Activated B cell treated with CpG ODN at 0.5 μM for 24 hours (primary cell): ENCODE measurements around the gene HACE1. TPM values are rescaled to one million over a fixed set of nuclear protein-coding genes. Genes with fewer than 3 reads are reported as not detected.

ENCODE experiments used
- ATAC-seq: fragments of 200-7000 bp; cut with Tn5 transposase; one replicate; pipeline ENCODE4 v1.10.0; 2021; ENCODE audit warnings: low read depth, mild to moderate bottlenecking, moderate library complexity
- CTCF ChIA-PET: fragments of 350-600 bp; sonication (Branson Sonifier 250); formaldehyde crosslinking; loops from one replicate; lab custom pipeline; 2021; ENCODE audit warnings: antibody characterized with exemption; lab: Charles Lee
- POLR2A ChIA-PET: fragments of 350-600 bp; sonication (Branson Sonifier 250); formaldehyde crosslinking; loops from one replicate; lab custom pipeline; 2021; ENCODE audit warnings: antibody characterized with exemption; lab: Charles Lee
- DNase-seq: peaks from one replicate; pipeline ENCODE4 v3.0.0; 2022
- H3K27ac Mint-ChIP-seq: one replicate; pipeline ENCODE4 v1.8.0; 2020; ENCODE audit warnings: mixed read lengths
- H3K27me3 Mint-ChIP-seq: one replicate; pipeline ENCODE4 v1.8.0; 2021; ENCODE audit warnings: mixed read lengths
- H3K36me3 Mint-ChIP-seq: one replicate; pipeline ENCODE4 v1.8.0; 2021; ENCODE audit warnings: low read depth, mixed read lengths
- H3K4me1 Mint-ChIP-seq: one replicate; pipeline ENCODE4 v1.8.0; 2021; ENCODE audit warnings: mixed read lengths
- H3K4me3 Mint-ChIP-seq: one replicate; pipeline ENCODE4 v1.8.0; 2020; ENCODE audit warnings: mild to moderate bottlenecking, mixed read lengths
- H3K9me3 Mint-ChIP-seq: one replicate; pipeline ENCODE4 v1.8.0; 2020; ENCODE audit warnings: mixed read lengths
- CTCF ChIP-seq: fragments of 200-600 bp; IDR thresholded peaks from one replicate; pipeline ENCODE4 v1.8.0; 2022; ENCODE audit warnings: antibody characterized with exemption, mild to moderate bottlenecking
- intact Hi-C: fragments of 100-400 bp; cut with micrococcal nuclease; formaldehyde crosslinking; loops from one replicate; pipeline ENCODE4 v1.15.1; 2024
- total RNA-seq: library from RNA; stranded (reverse); gene quantifications from 2 replicates; pipeline ENCODE4 v1.2.3, GENCODE V29; 2022

Gene HACE1
- total RNA-seq, 1 donor from 2014 or later, result 7.1 TPM

GRCh38 chr6:104682722-104683643 lies 176.7 kb downstream of the HACE1 start:
- POLR2A ChIA-PET, result no interaction called here

GRCh38 chr6:104680539-104680938 lies 179.2 kb downstream of the HACE1 start:
- H3K4me3 Mint-ChIP-seq, result no peak overlapping the region
- no peak for ATAC-seq
- CTCF ChIA-PET, result no interaction called here

More at GRCh38 chr6:104682722-104683643, 176.7 kb downstream of the HACE1 start:
- Mint-ChIP-seq H3K27me3 (peaks cover 1% of the 10 kb centered on the region), H3K4me3 (no peak overlapping the region), H3K27ac (no peak overlapping the region), H3K9me3 (peaks cover 3% of the 10 kb centered on the region), H3K4me1 (no peaks in the 10 kb centered on the region), H3K36me3 (no peaks in the 10 kb centered on the region)
- CTCF ChIA-PET, result interaction anchor here (1.2 kb wide), 1 partner anchor 87 kb away, joined by 4 read pairs; no protein-coding TSS in a partner anchor
- DNase-seq (no peak), ATAC-seq (no peak)
- intact Hi-C loops, result loop anchor here (1.0 to 10.0 kb wide), 2 partner anchors 88 to 742 kb away; no protein-coding TSS in a partner anchor
- TF ChIP-seq CTCF, result no peak

GRCh38 chr6:104679971-104680370 lies 179.7 kb downstream of the HACE1 start:
- POLR2A ChIA-PET, result no interaction called here
- Mint-ChIP-seq H3K27me3 (peaks cover 1% of the 10 kb centered on the region), H3K4me1 (no peaks in the 10 kb centered on the region), H3K27ac (no peak overlapping the region), H3K9me3 (peaks cover 16% of the 10 kb centered on the region), H3K4me3 (no peak overlapping the region), H3K36me3 (no peaks in the 10 kb centered on the region)
- ATAC-seq (no peak), DNase-seq (no peak)
- intact Hi-C loops, result loop anchor here (10.0 kb wide), 1 partner anchor 745 kb away; no protein-coding TSS in a partner anchor
- no peak for TF ChIP-seq CTCF
- CTCF ChIA-PET, result no interaction called here

More at GRCh38 chr6:104680539-104680938, 179.2 kb downstream of the HACE1 start:
- Mint-ChIP-seq H3K4me1 (no peaks in the 10 kb centered on the region), H3K9me3 (peaks cover 10% of the 10 kb centered on the region), H3K27ac (no peak overlapping the region), H3K36me3 (no peaks in the 10 kb centered on the region), H3K27me3 (peaks cover 1% of the 10 kb centered on the region)
- POLR2A ChIA-PET, result no interaction called here
- intact Hi-C loops, result loop anchor here (10.0 kb wide), 1 partner anchor 744 kb away; no protein-coding TSS in a partner anchor
- DNase-seq, result no peak
- TF ChIP-seq CTCF, result no peak

Other genes starting within 250 kb of the HACE1 start
- gene LIN28B, start 97.2 kb upstream of the HACE1 start, total RNA-seq, result not detected in 2 replicates